CD4-positive, alpha-beta T cell (primary cell): Measurements from ENCODE around the gene TCF7. TPM values are rescaled to one million over a fixed set of nuclear protein-coding genes. Genes with fewer than 3 reads are reported as not detected.

Experiments
- ATAC-seq: fragments of 200-7000 bp; cut with Tn5 transposase; one replicate; pipeline ENCODE4 v1.10.0; 2022; ENCODE audit warnings: mild to moderate bottlenecking; ENCODE audit not compliant: poor library complexity
- CTCF ChIA-PET: fragments of 350-600 bp; sonication (Branson Sonifier 250); formaldehyde crosslinking; loops from one replicate; lab custom pipeline; 2021; ENCODE audit warnings: antibody characterized with exemption, inconsistent platforms; lab: Charles Lee
- POLR2A ChIA-PET: fragments of 350-600 bp; sonication (Branson Sonifier 250); formaldehyde crosslinking; loops from one replicate; lab custom pipeline; 2021; ENCODE audit warnings: antibody characterized with exemption, inconsistent platforms; lab: Charles Lee
- DNase-seq, 14 experiments: peaks; one replicate each; pipeline ENCODE4 v3.0.0-alpha.2; 2013 to 2020; ENCODE audit warnings: mixed read lengths in 2 of 14
- H3K27ac ChIP-seq, 2 donors: one replicate each; pipeline versions ENCODE4 v1.5.1 to v1.7.0; 2013; ENCODE audit warnings: low read length in 2 of 2, low read depth in 1 of 2, mild to moderate bottlenecking in 1 of 2
- H3K27me3 ChIP-seq, 2 experiments: 1 replicate in 1 of 2; 2 replicates in 1 of 2; pipeline versions ENCODE4 v1.6.1 to v1.7.0; 2013; ENCODE audit warnings: low read length in 2 of 2, control low read depth in 1 of 2, mild to moderate bottlenecking in 1 of 2, moderate library complexity in 1 of 2; ENCODE audit not compliant: insufficient read depth in 2 of 2, control insufficient read depth in 1 of 2
- H3K36me3 ChIP-seq: one replicate; pipeline ENCODE4 v1.6.1; 2013; ENCODE audit warnings: low read length, control low read depth; ENCODE audit not compliant: insufficient read depth
- H3K4me1 ChIP-seq: one replicate; pipeline ENCODE4 v1.6.1; 2013; ENCODE audit warnings: low read length, control low read depth; ENCODE audit not compliant: insufficient read depth
- H3K4me3 ChIP-seq: one replicate; pipeline ENCODE4 v1.5.1; 2013; ENCODE audit warnings: mild to moderate bottlenecking, low read length, moderate library complexity
- H3K9me3 ChIP-seq, 2 experiments: 1 replicate in 1 of 2; 2 replicates in 1 of 2; pipeline versions ENCODE4 v1.6.1 to v1.7.0; 2013; ENCODE audit warnings: low read length in 2 of 2, mild to moderate bottlenecking in 2 of 2, control low read depth in 1 of 2, moderate library complexity in 1 of 2; ENCODE audit not compliant: control insufficient read depth in 1 of 2, insufficient read depth in 1 of 2
- H3K27ac Mint-ChIP-seq: one replicate; pipeline ENCODE4 v1.8.0; 2020; ENCODE audit warnings: mixed read lengths
- H3K27me3 Mint-ChIP-seq: one replicate; pipeline ENCODE4 v1.8.0; 2021; ENCODE audit warnings: mixed read lengths
- H3K36me3 Mint-ChIP-seq: one replicate; pipeline ENCODE4 v1.8.0; 2021; ENCODE audit warnings: low read depth, mixed read lengths
- H3K4me1 Mint-ChIP-seq: one replicate; pipeline ENCODE4 v1.8.0; 2021; ENCODE audit warnings: low read depth, mixed read lengths
- H3K4me3 Mint-ChIP-seq: one replicate; pipeline ENCODE4 v1.8.0; 2020; ENCODE audit warnings: mild to moderate bottlenecking, mixed read lengths
- H3K9me3 Mint-ChIP-seq: one replicate; pipeline ENCODE4 v1.8.0; 2020; ENCODE audit warnings: mixed read lengths
- CTCF ChIP-seq: fragments of 200-600 bp; IDR thresholded peaks from one replicate; pipeline ENCODE4 v1.8.0; 2022; ENCODE audit warnings: antibody characterized with exemption, mild to moderate bottlenecking
- intact Hi-C, 2 experiments: fragments of 100-400 bp; cut with DNase I in 1 of 2; cut with micrococcal nuclease in 1 of 2; formaldehyde crosslinking; loops; one replicate each; pipeline versions ENCODE4 v1.15.1 to v1.9.0; 2023 to 2025; cut with DNase I, micrococcal nuclease
- total RNA-seq, 174 experiments: library from RNA in 2 of 174; stranded (reverse) in 2 of 174; gene quantifications; one replicate each; pipeline ENCODE4 v1.2.3 and lab custom pipeline; 2021 to 2026

TCF7 gene
- total RNA-seq, 2 experiments from 2014 or later = 480 to 493 TPM

DNA sequence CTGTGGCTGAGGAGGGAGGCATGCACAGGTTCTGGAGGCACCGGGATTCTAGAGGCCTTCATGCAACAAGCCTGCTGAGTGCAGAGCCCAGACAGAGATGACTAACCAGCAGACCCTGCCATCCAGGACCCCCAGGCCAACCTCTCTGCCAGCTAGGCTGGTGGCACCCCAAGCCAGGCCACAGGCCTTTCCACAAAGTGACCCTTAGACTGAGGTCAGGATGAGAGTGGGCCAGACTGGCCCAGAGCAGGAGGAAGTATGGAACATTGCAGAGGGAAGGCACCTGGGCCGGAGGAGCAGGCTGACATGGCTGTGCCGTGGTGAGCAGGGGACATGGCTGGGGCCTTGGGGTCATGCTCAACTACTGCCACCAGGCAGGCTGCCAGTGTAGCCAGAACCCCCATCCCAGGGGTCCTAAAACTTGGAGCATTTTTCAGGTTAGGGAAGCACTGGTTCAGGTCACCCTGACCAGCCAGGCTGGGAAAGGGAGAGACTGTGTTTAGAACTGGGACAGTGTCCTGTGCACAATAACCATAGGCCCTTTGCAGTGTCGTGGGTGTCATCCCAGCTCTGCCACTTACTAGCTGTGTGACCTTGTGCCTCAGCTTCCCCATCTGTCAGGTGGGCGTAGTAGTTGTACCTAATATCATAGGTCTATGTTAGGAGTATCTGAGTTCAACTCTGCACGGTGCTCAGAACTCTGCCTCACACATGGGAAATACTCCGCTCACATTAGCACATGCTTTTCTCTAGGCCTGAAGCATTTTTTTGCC, 17.3 kb downstream of the TCF7 start:
- Histone ChIP-seq H3K4me3 (peak overlapping the region; percentile 92), H3K36me3 (peaks cover 98% of the 10 kb centered on the region), H3K9me3 (no peaks in the 10 kb centered on the region), H3K27ac (peak overlapping the region; percentile 78 to 96), H3K27me3 (no peaks in the 10 kb centered on the region), H3K4me1 (peaks cover 100% of the 10 kb centered on the region)
- ChIA-PET POLR2A (interaction anchor here (1.0 to 24.9 kb wide), 8 partner anchors 9 to 94 kb away, joined by 3 to 350 read pairs (median 4); partner anchors contain the start of gene PPP2CA), CTCF (interaction anchor here (0.5 to 1.7 kb wide), 11 partner anchors 9 to 105 kb away, joined by 3 to 20 read pairs (median 5); partner anchors contain the start of gene TCF7)
- DNase-seq (peak in 2 of 14 experiments; percentile 24 to 25), ATAC-seq (peak; percentile 30)
- Mint-ChIP-seq H3K36me3 (peaks cover 100% of the 10 kb centered on the region), H3K27me3 (no peaks in the 10 kb centered on the region), H3K4me3 (peak overlapping the region; percentile 95), H3K27ac (peak overlapping the region; percentile 98), H3K4me1 (peaks cover 100% of the 10 kb centered on the region), H3K9me3 (no peaks in the 10 kb centered on the region)
- no peak for TF ChIP-seq CTCF
- intact Hi-C loops = loop anchor here (1.0 to 2.0 kb wide), 5 partner anchors 7 to 45 kb away; partner anchors contain the start of gene TCF7 (in 1 of the 2)

DNA sequence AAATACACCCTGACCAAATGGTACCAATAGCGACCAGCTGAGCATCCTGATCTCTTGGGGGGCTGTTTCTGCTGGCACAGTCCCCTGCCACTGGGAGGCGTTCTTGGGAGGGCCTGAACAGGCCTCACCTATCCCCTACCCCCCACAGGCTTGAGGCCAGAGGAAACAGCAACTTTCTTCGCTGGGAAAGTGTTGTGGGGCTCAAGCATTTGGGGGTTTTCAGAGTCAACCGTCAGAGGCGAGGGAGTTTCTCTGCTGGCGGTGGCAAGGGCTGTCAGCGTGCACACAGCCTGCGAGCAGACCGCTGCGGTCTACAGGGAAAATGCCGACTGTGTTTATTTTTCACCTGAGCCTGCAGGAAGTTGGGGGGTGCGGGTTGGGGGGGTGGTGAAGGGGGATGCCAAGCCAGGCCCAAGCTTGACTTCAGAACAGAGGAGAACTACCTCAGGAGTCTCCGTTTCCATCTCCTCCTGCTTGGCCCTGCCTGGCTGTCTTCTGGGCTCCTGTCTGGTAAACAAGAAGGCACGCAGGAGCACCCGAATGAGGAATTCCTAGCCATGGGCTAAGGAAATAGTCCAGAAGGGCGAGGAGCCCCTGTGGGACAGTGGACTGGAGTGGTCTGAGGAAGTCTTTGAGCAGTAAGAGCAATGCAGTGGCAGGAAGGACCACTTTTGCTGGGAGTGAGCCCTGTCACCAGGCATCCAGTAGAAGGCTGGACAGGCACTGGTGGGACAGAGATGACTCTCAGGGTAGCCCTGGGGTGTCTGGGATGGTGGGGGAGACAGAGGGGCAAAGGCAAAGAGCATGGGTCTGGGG, 18.1 kb downstream of the TCF7 start:
- peak; percentile 74 for ATAC-seq
- DNase-seq = peak; percentile 68 to 97 (median 78)
- H3K4me3 ChIP-seq = peak overlapping the region; percentile 92
- H3K9me3 ChIP-seq = no peaks in the 10 kb centered on the region
- H3K9me3 Mint-ChIP-seq = no peaks in the 10 kb centered on the region
- TF ChIP-seq CTCF = peak; percentile 30
- H3K27me3 ChIP-seq = no peaks in the 10 kb centered on the region
- intact Hi-C loops = loop anchor here (1.0 to 2.0 kb wide), 5 partner anchors 8 to 46 kb away; partner anchors contain the start of gene TCF7 (in 1 of the 2)
- H3K27me3 Mint-ChIP-seq = no peaks in the 10 kb centered on the region
- H3K36me3 Mint-ChIP-seq = peaks cover 100% of the 10 kb centered on the region
- H3K4me1 ChIP-seq = peaks cover 100% of the 10 kb centered on the region
- H3K4me1 Mint-ChIP-seq = peaks cover 100% of the 10 kb centered on the region
- H3K27ac Mint-ChIP-seq = peak overlapping the region; percentile 98
- ChIA-PET POLR2A (interaction anchor here (0.8 to 24.9 kb wide), 9 partner anchors 8 to 128 kb away, joined by 3 to 350 read pairs (median 3); partner anchors contain the start of genes PPP2CA and VDAC1), CTCF (interaction anchor here (0.5 to 1.7 kb wide), 11 partner anchors 8 to 106 kb away, joined by 3 to 20 read pairs (median 5); partner anchors contain the start of gene TCF7)
- peaks cover 95% of the 10 kb centered on the region for H3K36me3 ChIP-seq
- peak overlapping the region; percentile 95 for H3K4me3 Mint-ChIP-seq
- H3K27ac ChIP-seq = peak overlapping the region; percentile 83 to 96
